SK-N-SH (cell line): ENCODE data around the gene MED16. TPM values are rescaled to one million over a fixed set of nuclear protein-coding genes. Genes with fewer than 3 reads are reported as not detected.

ENCODE experiments used
- CTCF ChIA-PET: fragments of 300-600, 350-600 bp; formaldehyde crosslinking; extraction: SDS; loops from one replicate; lab custom pipeline; 2021; lab: Yijun Ruan, JAX
- POLR2A ChIA-PET: fragments of 350-600 bp; sonication (Branson Sonifier 250); formaldehyde crosslinking; extraction: SDS; loops from one replicate; lab custom pipeline; 2020; ENCODE audit warnings: antibody characterized with exemption, inconsistent platforms; lab: Yijun Ruan, JAX
- DNase-seq: peaks from one replicate; pipeline ENCODE4 v3.0.0; 2012
- H2AFZ ChIP-seq: fragments of 200-600 bp; sonication (generic); 2 replicates; pipeline ENCODE4 v1.8.1; 2016; ENCODE audit warnings: antibody characterized with exemption, mild to moderate bottlenecking, low read depth
- H3F3A ChIP-seq: fragments of 200-600 bp; sonication (generic); replicated peaks from 2 replicates; pipeline ENCODE3; 2016; ENCODE audit warnings: antibody characterized with exemption, mild to moderate bottlenecking; ENCODE audit not compliant: insufficient read depth
- H3K27ac ChIP-seq, 2 experiments: fragments of 200-500 bp in 1 of 2; fragments of 200-600 bp in 1 of 2; sonication (Bioruptor generic) in 1 of 2; sonication (generic), shearing (Covaris generic) in 1 of 2; 2 replicates each; pipeline versions ENCODE4 v1.5.1 to v1.6.1; 2014 to 2016; ENCODE audit warnings: low read depth in 2 of 2, inconsistent platforms in 1 of 2, low read length in 1 of 2, mild to moderate bottlenecking in 1 of 2, mixed read lengths in 1 of 2
- H3K27me3 ChIP-seq: fragments of 200-600 bp; sonication (generic), shearing (Covaris generic); 2 replicates; pipeline ENCODE4 v1.6.1; 2016; ENCODE audit warnings: mixed run types; ENCODE audit not compliant: insufficient read depth
- H3K36me3 ChIP-seq, 2 experiments: fragments of 200-500 bp in 1 of 2; fragments of 200-600 bp in 1 of 2; sonication (Bioruptor generic) in 1 of 2; sonication (generic) in 1 of 2; replicated peaks in 1 of 2; 2 replicates each; pipeline versions ENCODE3 to v1.5.1; 2014 to 2016; ENCODE audit warnings: low read length in 1 of 2, mild to moderate bottlenecking in 1 of 2; ENCODE audit not compliant: insufficient read depth in 2 of 2, control insufficient read depth in 1 of 2
- H3K4me1 ChIP-seq, 2 experiments: fragments of 200-500 bp in 1 of 2; fragments of 200-600 bp in 1 of 2; sonication (Bioruptor generic) in 1 of 2; sonication (generic), shearing (Covaris generic) in 1 of 2; 2 replicates each; pipeline versions ENCODE4 v1.5.1 to v1.6.1; 2014 to 2016; ENCODE audit warnings: low read depth in 1 of 2, low read length in 1 of 2, mixed run types in 1 of 2; ENCODE audit not compliant: insufficient read depth in 2 of 2, control insufficient read depth in 1 of 2
- H3K4me2 ChIP-seq: fragments of 200-600 bp; sonication (generic), shearing (Covaris generic); 2 replicates; pipeline ENCODE4 v1.6.1; 2017; ENCODE audit warnings: mixed run types
- H3K4me3 ChIP-seq, 2 experiments: fragments of 200-500 bp in 1 of 2; fragments of 200-600 bp in 1 of 2; sonication (Bioruptor generic) in 1 of 2; sonication (generic), shearing (Covaris generic) in 1 of 2; 2 replicates each; pipeline versions ENCODE4 v1.5.1 to v1.8.1; 2014 to 2016; ENCODE audit warnings: low read depth in 2 of 2, inconsistent platforms in 1 of 2, low read length in 1 of 2, mild to moderate bottlenecking in 1 of 2, mixed read lengths in 1 of 2, moderate library complexity in 1 of 2
- H3K79me2 ChIP-seq: fragments of 200-600 bp; sonication (generic); 2 replicates; pipeline ENCODE4 v1.8.1; 2017; ENCODE audit warnings: mild to moderate bottlenecking; ENCODE audit not compliant: insufficient read depth
- H3K9ac ChIP-seq: fragments of 200-600 bp; sonication (generic); 2 replicates; pipeline ENCODE4 v1.6.1; 2017; ENCODE audit warnings: mixed run types
- H3K9me2 ChIP-seq: fragments of 200-600 bp; sonication (generic); 2 replicates; pipeline ENCODE4 v1.6.1; 2017; ENCODE audit warnings: mixed run types
- H3K9me3 ChIP-seq: fragments of 200-600 bp; sonication (generic); 2 replicates; pipeline ENCODE4 v1.6.1; 2017; ENCODE audit warnings: mixed run types, mild to moderate bottlenecking, moderate library complexity
- H4K20me1 ChIP-seq: fragments of 200-600 bp; sonication (generic); 2 replicates; pipeline ENCODE4 v1.6.1; 2017; ENCODE audit warnings: mild to moderate bottlenecking, mixed run types; ENCODE audit not compliant: insufficient read depth
- CTCF ChIP-seq: fragments of 200-600 bp; sonication (generic); IDR thresholded peaks from 2 replicates; pipeline ENCODE4 v1.6.1; 2017; ENCODE audit warnings: antibody characterized with exemption, mild to moderate bottlenecking, moderate library complexity
- ELF1 ChIP-seq: IDR thresholded peaks from 2 replicates; pipeline ENCODE4 v1.4.0; 2012
- EZH2phosphoT487 ChIP-seq: fragments of 200-600 bp; sonication (generic); IDR thresholded peaks from 2 replicates; pipeline ENCODE4 v1.6.1; 2017; ENCODE audit warnings: low read depth, mixed run types, mild to moderate bottlenecking, antibody characterized with exemption, moderate library complexity, borderline replicate concordance
- FOXM1 ChIP-seq: IDR thresholded peaks from 2 replicates; pipeline ENCODE4 v1.4.0; 2012; ENCODE audit warnings: low read depth, mild to moderate bottlenecking
- GATA2 ChIP-seq: sonication (generic); formaldehyde crosslinking; IDR thresholded peaks from 2 replicates; pipeline ENCODE4 v1.5.0; 2020; ENCODE audit warnings: mild to moderate bottlenecking, missing genetic modification reagents
- NFIC ChIP-seq: IDR thresholded peaks from 2 replicates; pipeline ENCODE4 v1.4.0; 2012; ENCODE audit warnings: borderline replicate concordance
- REST ChIP-seq: IDR thresholded peaks from 2 replicates; pipeline ENCODE4 v1.6.1; 2012; ENCODE audit warnings: mild to moderate bottlenecking, low read depth, low read length, moderate library complexity
- RFX5 ChIP-seq: IDR thresholded peaks from 2 replicates; pipeline ENCODE4 v1.6.1; 2012; ENCODE audit warnings: mild to moderate bottlenecking, improper control_type of control experiment, low read length
- SIN3A ChIP-seq: IDR thresholded peaks from 2 replicates; pipeline ENCODE4 v1.6.1; 2012; ENCODE audit warnings: low read depth, mild to moderate bottlenecking, low read length, moderate library complexity, borderline replicate concordance
- TAF1 ChIP-seq: IDR thresholded peaks from 2 replicates; pipeline ENCODE4 v1.6.1; 2012; ENCODE audit warnings: low read depth, mild to moderate bottlenecking, low read length, moderate library complexity, borderline replicate concordance
- YY1 ChIP-seq: IDR thresholded peaks from 2 replicates; pipeline ENCODE4 v1.4.0; 2012; ENCODE audit warnings: low read depth, mild to moderate bottlenecking
- WGBS: methylation state at CpG from one replicate; pipeline ENCODE4 v1.1.6; 2017; ENCODE audit warnings: low lambda C conversion rate; 5-methylcytosine and 5-hydroxymethylcytosine counted together
- polyA plus RNA-seq, 3 experiments: library from polyadenylated mRNA; depleted of rRNA; stranded (reverse); fragments of >200 nt; gene quantifications; 2 replicates each; pipeline ENCODE4 v1.2.3, GENCODE V29; 2012

The MED16 gene
- polyA plus RNA-seq, 1 of the 3 experiments (the other 2 are of a cell fraction), result 40.6 TPM

DNA sequence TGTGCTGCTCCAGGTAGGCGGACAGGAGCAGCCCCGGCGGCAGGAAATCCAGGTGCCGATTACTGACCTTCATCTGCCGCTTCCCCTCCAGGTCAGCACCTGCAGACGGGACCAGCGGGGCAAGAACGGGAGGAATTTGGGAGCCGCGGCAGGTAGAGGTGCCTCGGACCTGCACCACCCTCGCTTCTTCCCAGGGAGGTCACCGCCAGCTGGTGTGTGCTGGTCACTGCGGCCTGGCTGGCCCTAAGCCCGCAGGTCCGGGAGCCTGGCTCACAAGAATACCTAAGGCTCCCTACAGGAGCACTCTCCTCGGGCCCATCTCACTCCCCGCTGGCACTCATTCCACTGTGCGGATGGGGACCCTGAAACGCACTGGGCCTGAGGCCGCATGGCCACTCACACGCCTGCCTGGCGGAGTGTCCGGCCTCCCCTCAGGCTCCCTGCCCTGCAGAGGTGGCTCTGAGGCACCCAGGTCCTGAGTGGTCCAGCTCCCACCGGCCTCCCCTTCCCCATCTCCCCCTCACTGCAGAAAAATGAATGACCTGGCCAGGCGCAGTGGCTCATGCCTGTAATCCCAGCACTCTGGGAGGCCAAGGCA lies 4.6 kb upstream of the MED16 start:
- Histone ChIP-seq H3K27ac (no peak overlapping the region), H3K4me3 (no peak overlapping the region), H3K4me2 (no peak overlapping the region), H4K20me1 (peaks cover 2% of the 10 kb centered on the region; the same call in 1 of the 2 replicates), H3F3A (peaks cover 17% of the 10 kb centered on the region), H2AFZ (no peak overlapping the region), H3K4me1 (no peaks in the 10 kb centered on the region; a peak in 1 of 4 replicates), H3K9me3 (no peaks in the 10 kb centered on the region), H3K79me2 (peaks cover 10% of the 10 kb centered on the region), H3K9ac (no peak overlapping the region), H3K36me3 (peaks cover 0 to 19% of the 10 kb centered on the region in 2 experiments), H3K9me2 (no peaks in the 10 kb centered on the region), H3K27me3 (no peaks in the 10 kb centered on the region)
- ChIA-PET POLR2A (no interaction called here), CTCF (interaction anchor here (0.7 to 2.4 kb wide), 6 partner anchors 9 to 160 kb away, joined by 3 to 16 read pairs (median 4); no protein-coding TSS in a partner anchor)
- 90% methylated on average over 18 of the region's 26 CpGs for WGBS
- no peak for TF ChIP-seq GATA2
- TF ChIP-seq CTCF, result peak; percentile 27; the same call in 1 of the 2 replicates
- TF ChIP-seq ELF1, result no peak
- no peak for TF ChIP-seq FOXM1
- no peak for TF ChIP-seq RFX5
- DNase-seq, result peak; percentile 65

GRCh38 chr19:896999-897398 lies 4.0 kb upstream of the MED16 start:
- H3K79me2 ChIP-seq, result peaks cover 10% of the 10 kb centered on the region
- H3K9me3 ChIP-seq, result no peaks in the 10 kb centered on the region
- H3K9ac ChIP-seq, result no peak overlapping the region
- H3K27me3 ChIP-seq, result no peaks in the 10 kb centered on the region
- peaks cover 0 to 17% of the 10 kb centered on the region in 2 experiments for H3K36me3 ChIP-seq
- DNase-seq, result no peak
- CTCF ChIA-PET, result interaction anchor here (0.7 to 2.4 kb wide), 5 partner anchors 9 to 160 kb away, joined by 3 to 16 read pairs (median 5); no protein-coding TSS in a partner anchor
- no peak overlapping the region for H3K4me3 ChIP-seq
- WGBS, result 96% methylated on average over 11 of the region's 11 CpGs
- peaks cover 0 to 2% of the 10 kb centered on the region in 2 experiments; a peak in 1 of 4 replicates for H3K4me1 ChIP-seq
- H3K9me2 ChIP-seq, result no peaks in the 10 kb centered on the region
- no peak overlapping the region for H3K4me2 ChIP-seq
- POLR2A ChIA-PET, result no interaction called here
- no peaks in the 10 kb centered on the region for H4K20me1 ChIP-seq
- peaks cover 12% of the 10 kb centered on the region for H3F3A ChIP-seq
- H2AFZ ChIP-seq, result no peak overlapping the region
- TF ChIP-seq EZH2phosphoT487, result no peak
- no peak for TF ChIP-seq FOXM1
- TF ChIP-seq TAF1, result no peak
- no peak overlapping the region for H3K27ac ChIP-seq

- no peaks in the 10 kb centered on the region for H3K9me2 ChIP-seq
- ChIA-PET POLR2A (no interaction called here), CTCF (interaction anchor here (0.8 to 2.4 kb wide), 4 partner anchors 11 to 40 kb away, joined by 3 to 16 read pairs (median 6); no protein-coding TSS in a partner anchor)
- WGBS, result 99% methylated on average over 7 of the region's 10 CpGs
- H2AFZ ChIP-seq, result no peak overlapping the region
- H3K9me3 ChIP-seq, result no peaks in the 10 kb centered on the region
- H3K4me2 ChIP-seq, result no peak overlapping the region
- H3K27ac ChIP-seq, result no peak overlapping the region
- no peak overlapping the region for H3K4me3 ChIP-seq
- H3K36me3 ChIP-seq, result peaks cover 0 to 13% of the 10 kb centered on the region in 2 experiments
- H3K79me2 ChIP-seq, result peaks cover 7% of the 10 kb centered on the region
- H3K9ac ChIP-seq, result no peak overlapping the region
- no peaks in the 10 kb centered on the region for H4K20me1 ChIP-seq
- H3F3A ChIP-seq, result peaks cover 12% of the 10 kb centered on the region
- peaks cover 0 to 4% of the 10 kb centered on the region in 2 experiments; a peak in 1 of 4 replicates for H3K4me1 ChIP-seq
- no peaks in the 10 kb centered on the region for H3K27me3 ChIP-seq
- no peak for DNase-seq
- TF ChIP-seq NFIC (no peak), REST (no peak), YY1 (no peak), CTCF (no peak), SIN3A (no peak)
These were observed 3.4 kb upstream of the MED16 start for GRCh38 chr19:896434-896833.
